IMR-90 (cell line): ENCODE data around the gene LMOD1. TPM values are rescaled to one million over a fixed set of nuclear protein-coding genes. Genes with fewer than 3 reads are reported as not detected.

Source experiments
- CEBPB ChIP-seq: IDR thresholded peaks from 2 replicates; pipeline ENCODE4 v1.6.1; 2012; ENCODE audit warnings: low read depth, low read length, improper control_type of control experiment
- POLR2A ChIP-seq: IDR thresholded peaks from 2 replicates; pipeline ENCODE4 v1.6.1; 2012; ENCODE audit warnings: mild to moderate bottlenecking, low read depth, low read length
- USF2 ChIP-seq: fragments of 150-350 bp; IDR thresholded peaks from 2 replicates; pipeline ENCODE4 v1.6.1; 2017; ENCODE audit warnings: mild to moderate bottlenecking, antibody characterized with exemption, low read length, low read depth
- polyA plus RNA-seq, 3 experiments: library from polyadenylated mRNA; depleted of rRNA; stranded (reverse); fragments of >200 nt; gene quantifications; 2 replicates each; pipeline ENCODE4 v1.2.3, GENCODE V29; 2012; ENCODE audit warnings: low replicate concordance in 1 of 3
- total RNA-seq: library from RNA; depleted of rRNA; stranded (reverse); fragments of >200 nt; gene quantifications from 2 replicates; pipeline ENCODE4 v1.2.3, GENCODE V29; 2012

The LMOD1 gene
- total and polyA plus RNA-seq, 2 of the 4 experiments (the other 2 are of a cell fraction) = 51.7 to 53.2 TPM

GRCh38 chr1:201895913-201896807 lies 50.2 kb downstream of the LMOD1 start (continued):
- TF ChIP-seq USF2 = no peak
- 0 out of 2 replicates have a peak, but pooled peaks have one; percentile 28 for TF ChIP-seq POLR2A
- TF ChIP-seq CEBPB = peak; percentile 76
